B cell (primary cell): ENCODE results near the gene USP48. TPM values are rescaled to one million over a fixed set of nuclear protein-coding genes. Genes with fewer than 3 reads are reported as not detected.

Experiments used
- ATAC-seq: fragments of 200-7000 bp; cut with Tn5 transposase; one replicate; pipeline ENCODE4 v1.10.0; 2021; ENCODE audit warnings: low read depth, mild to moderate bottlenecking, moderate number of reproducible peaks, moderate library complexity
- CTCF ChIA-PET: fragments of 350-600 bp; sonication (Branson Sonifier 250); formaldehyde crosslinking; loops from one replicate; lab custom pipeline; 2021; ENCODE audit warnings: antibody characterized with exemption, inconsistent platforms; lab: Charles Lee
- POLR2A ChIA-PET: fragments of 350-600 bp; sonication (Branson Sonifier 250); formaldehyde crosslinking; loops from one replicate; lab custom pipeline; 2021; ENCODE audit warnings: antibody characterized with exemption; lab: Charles Lee
- DNase-seq: peaks from one replicate; pipeline ENCODE4 v3.0.0; 2013
- H2AFZ ChIP-seq: 2 replicates; pipeline ENCODE4 v1.6.1; 2012; ENCODE audit warnings: mild to moderate bottlenecking, low read depth, low read length; ENCODE audit not compliant: insufficient read depth, poor library complexity, severe bottlenecking
- H3K27ac ChIP-seq, 2 donors: 1 replicate in 1 of 2; 2 replicates in 1 of 2; pipeline ENCODE4 v1.5.1; 2012 to 2013; ENCODE audit warnings: low read length in 2 of 2, mild to moderate bottlenecking in 2 of 2, moderate library complexity in 1 of 2
- H3K27me3 ChIP-seq, 4 experiments: fragments of 200-600 bp in 1 of 4; sonication (generic) in 1 of 4; replicated peaks in 1 of 4; 1 replicate in 2 of 4; 2 replicates in 2 of 4; pipeline versions ENCODE4 v1.6.1 to v1.7.0; 2013 to 2016; ENCODE audit warnings: low read length in 3 of 4, mild to moderate bottlenecking in 2 of 4, mixed read lengths in 1 of 4, moderate library complexity in 1 of 4; ENCODE audit not compliant: insufficient read depth in 4 of 4, control insufficient read depth in 3 of 4; ENCODE audit errors: control extremely low read depth in 1 of 4
- H3K36me3 ChIP-seq, 2 experiments: replicated peaks in 1 of 2; 1 replicate in 1 of 2; 2 replicates in 1 of 2; pipeline versions ENCODE4 v1.6.1 to v1.7.1; 2013; ENCODE audit warnings: low read length in 1 of 2; ENCODE audit not compliant: insufficient read depth in 2 of 2, control insufficient read depth in 1 of 2; ENCODE audit errors: control extremely low read depth in 1 of 2, extremely low read depth in 1 of 2
- H3K4me1 ChIP-seq, 2 donors: fragments of 200-600 bp in 1 of 2; sonication (generic) in 1 of 2; 1 replicate in 1 of 2; 2 replicates in 1 of 2; pipeline versions ENCODE4 v1.5.1 to v1.6.1; 2013 to 2017; ENCODE audit warnings: low read length in 2 of 2; ENCODE audit not compliant: control insufficient read depth in 2 of 2, insufficient read depth in 2 of 2
- H3K4me2 ChIP-seq: replicated peaks from 2 replicates; pipeline ENCODE3; 2012; ENCODE audit warnings: mild to moderate bottlenecking, low read depth, low read length; ENCODE audit not compliant: poor library complexity, severe bottlenecking
- H3K4me3 ChIP-seq, 5 experiments: fragments of 200-600 bp in 1 of 5; sonication (generic) in 1 of 5; 1 replicate in 3 of 5; 2 replicates in 2 of 5; pipeline versions ENCODE4 v1.5.1 to v1.7.0; 2011 to 2016; ENCODE audit warnings: low read length in 4 of 5, mild to moderate bottlenecking in 4 of 5, low read depth in 2 of 5, control low read depth in 1 of 5, moderate library complexity in 1 of 5; ENCODE audit not compliant: insufficient read depth in 1 of 5; ENCODE audit errors: control extremely low read depth in 1 of 5, extremely low read depth in 1 of 5
- H3K79me2 ChIP-seq: fragments of 200-600 bp; sonication (generic); one replicate; pipeline ENCODE4 v1.6.0; 2016; ENCODE audit warnings: low read length; ENCODE audit not compliant: control insufficient read depth, insufficient read depth
- H3K9ac ChIP-seq: fragments of 200-600 bp; sonication (generic); 2 replicates; pipeline ENCODE4 v1.6.1; 2017; ENCODE audit warnings: mild to moderate bottlenecking, low read length, moderate library complexity
- H3K9me3 ChIP-seq, 3 donors: one replicate each; pipeline versions ENCODE4 v1.6.1 to v1.7.1; 2013; ENCODE audit warnings: low read length in 2 of 3; ENCODE audit not compliant: control insufficient read depth in 2 of 3, insufficient read depth in 1 of 3; ENCODE audit errors: control extremely low read depth in 1 of 3
- H4K20me1 ChIP-seq: 2 replicates; pipeline ENCODE4 v1.6.0; 2012; ENCODE audit warnings: mild to moderate bottlenecking, low read length; ENCODE audit not compliant: insufficient read depth, control insufficient read depth, poor library complexity, severe bottlenecking
- H3K27ac Mint-ChIP-seq: one replicate; pipeline ENCODE4 v1.8.0; 2021; ENCODE audit warnings: mixed read lengths
- H3K27me3 Mint-ChIP-seq: one replicate; pipeline ENCODE4 v1.8.0; 2021; ENCODE audit warnings: mixed read lengths
- H3K4me1 Mint-ChIP-seq: one replicate; pipeline ENCODE4 v1.8.0; 2021; ENCODE audit warnings: mixed read lengths
- H3K4me3 Mint-ChIP-seq: one replicate; pipeline ENCODE4 v1.8.0; 2021; ENCODE audit warnings: mixed read lengths
- H3K9me3 Mint-ChIP-seq: one replicate; pipeline ENCODE4 v1.8.0; 2022; ENCODE audit warnings: mixed read lengths; ENCODE audit not compliant: insufficient read depth
- EZH2 ChIP-seq: IDR thresholded peaks from 2 replicates; pipeline ENCODE4 v1.6.1; 2012; ENCODE audit warnings: borderline replicate concordance, low read depth, mild to moderate bottlenecking, moderate library complexity, low read length; ENCODE audit not compliant: insufficient read depth, poor library complexity, severe bottlenecking
- WGBS: methylation state at CpG from one replicate; pipeline ENCODE4 v1.1.5; 2013; ENCODE audit warnings: missing lambda C conversion rate; ENCODE audit not compliant: insufficient coverage; 5-methylcytosine and 5-hydroxymethylcytosine counted together
- intact Hi-C: fragments of 100-400 bp; cut with micrococcal nuclease; formaldehyde crosslinking; loops from one replicate; pipeline ENCODE4 v1.10.0; 2022
- polyA plus RNA-seq: library from polyadenylated mRNA; depleted of rRNA; stranded (reverse); fragments of >200 nt; gene quantifications from 2 replicates; pipeline ENCODE4 v1.2.3, GENCODE V29; 2012
- total RNA-seq, 2 donors: library from RNA; stranded (reverse); fragments of 120-200 nt in 1 of 2; gene quantifications; 1 replicate in 1 of 2; 2 replicates in 1 of 2; pipeline versions ENCODE4 v1.2.3 to v1.2.4, GENCODE V29; 2013 to 2022
- TF ChIP-seq, protein P1 (sequence below): fragments of 200-600 bp; IDR thresholded peaks from one replicate; pipeline ENCODE4 v1.8.0; 2022; ENCODE audit warnings: antibody characterized with exemption, mild to moderate bottlenecking

Gene USP48
- total and polyA plus RNA-seq, 2 donors (not counting 1 experiment from before 2014, with no cell fraction given) = 21.2 to 135 TPM

DNA sequence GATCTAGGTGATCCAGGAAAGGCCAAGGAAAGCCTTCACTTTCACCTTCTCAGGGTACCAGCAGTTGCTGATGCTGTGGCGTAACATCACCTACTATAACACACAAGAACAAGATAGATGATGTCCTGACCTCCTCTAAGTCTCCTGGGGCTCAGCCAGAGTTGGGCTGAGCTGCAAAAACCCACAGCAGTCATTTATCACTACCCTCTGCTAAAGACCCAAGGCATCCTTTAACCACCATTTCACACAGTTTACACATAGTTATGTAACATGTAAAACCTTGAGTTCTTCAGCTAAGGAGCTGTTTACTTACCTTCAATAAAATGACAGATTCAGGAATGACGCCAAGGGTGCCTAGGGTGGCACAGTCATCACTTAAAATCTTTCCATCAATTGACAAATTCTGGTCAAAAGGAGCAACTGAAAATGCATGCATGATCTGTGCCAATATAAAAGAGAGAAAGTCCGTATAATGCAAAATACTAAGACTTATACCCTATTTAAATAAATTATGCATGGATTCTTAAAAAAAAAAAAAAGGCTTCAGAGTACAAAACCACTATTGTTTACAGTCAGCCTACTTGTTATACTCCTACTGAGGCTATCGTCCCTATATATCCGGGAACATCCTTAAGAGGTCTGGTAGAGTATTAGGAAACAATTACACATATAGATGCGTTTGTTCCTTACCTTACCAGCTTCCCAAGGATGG, 93.1 kb downstream of the USP48 start:
- Histone ChIP-seq H3K36me3 (peaks cover 18 to 81% of the 10 kb centered on the region in 2 experiments), H3K4me3 (no peak overlapping the region), H3K9ac (no peak overlapping the region), H3K4me1 (no peaks in the 10 kb centered on the region), H4K20me1 (no peaks in the 10 kb centered on the region), H3K27me3 (no peaks in the 10 kb centered on the region), H2AFZ (no peak overlapping the region), H3K27ac (no peak overlapping the region), H3K79me2 (no peaks in the 10 kb centered on the region), H3K4me2 (no peak overlapping the region), H3K9me3 (peaks cover 0 to 3% (median 0%) of the 10 kb centered on the region in 3 donors)
- TF ChIP-seq, protein P1, sequence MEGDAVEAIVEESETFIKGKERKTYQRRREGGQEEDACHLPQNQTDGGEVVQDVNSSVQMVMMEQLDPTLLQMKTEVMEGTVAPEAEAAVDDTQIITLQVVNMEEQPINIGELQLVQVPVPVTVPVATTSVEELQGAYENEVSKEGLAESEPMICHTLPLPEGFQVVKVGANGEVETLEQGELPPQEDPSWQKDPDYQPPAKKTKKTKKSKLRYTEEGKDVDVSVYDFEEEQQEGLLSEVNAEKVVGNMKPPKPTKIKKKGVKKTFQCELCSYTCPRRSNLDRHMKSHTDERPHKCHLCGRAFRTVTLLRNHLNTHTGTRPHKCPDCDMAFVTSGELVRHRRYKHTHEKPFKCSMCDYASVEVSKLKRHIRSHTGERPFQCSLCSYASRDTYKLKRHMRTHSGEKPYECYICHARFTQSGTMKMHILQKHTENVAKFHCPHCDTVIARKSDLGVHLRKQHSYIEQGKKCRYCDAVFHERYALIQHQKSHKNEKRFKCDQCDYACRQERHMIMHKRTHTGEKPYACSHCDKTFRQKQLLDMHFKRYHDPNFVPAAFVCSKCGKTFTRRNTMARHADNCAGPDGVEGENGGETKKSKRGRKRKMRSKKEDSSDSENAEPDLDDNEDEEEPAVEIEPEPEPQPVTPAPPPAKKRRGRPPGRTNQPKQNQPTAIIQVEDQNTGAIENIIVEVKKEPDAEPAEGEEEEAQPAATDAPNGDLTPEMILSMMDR = no peak
- TF ChIP-seq EZH2 = no peak
- no peaks in the 10 kb centered on the region for H3K4me1 Mint-ChIP-seq
- ChIA-PET POLR2A (no interaction called here), CTCF (no interaction called here)
- H3K9me3 Mint-ChIP-seq = no peaks in the 10 kb centered on the region
- intact Hi-C loops = no loop called here
- no peak overlapping the region for H3K4me3 Mint-ChIP-seq
- no peaks in the 10 kb centered on the region for H3K27me3 Mint-ChIP-seq
- DNase-seq (no peak), ATAC-seq (no peak)
- 100% methylated on average over 2 of the region's 6 CpGs for WGBS
- no peak overlapping the region for H3K27ac Mint-ChIP-seq

DNA sequence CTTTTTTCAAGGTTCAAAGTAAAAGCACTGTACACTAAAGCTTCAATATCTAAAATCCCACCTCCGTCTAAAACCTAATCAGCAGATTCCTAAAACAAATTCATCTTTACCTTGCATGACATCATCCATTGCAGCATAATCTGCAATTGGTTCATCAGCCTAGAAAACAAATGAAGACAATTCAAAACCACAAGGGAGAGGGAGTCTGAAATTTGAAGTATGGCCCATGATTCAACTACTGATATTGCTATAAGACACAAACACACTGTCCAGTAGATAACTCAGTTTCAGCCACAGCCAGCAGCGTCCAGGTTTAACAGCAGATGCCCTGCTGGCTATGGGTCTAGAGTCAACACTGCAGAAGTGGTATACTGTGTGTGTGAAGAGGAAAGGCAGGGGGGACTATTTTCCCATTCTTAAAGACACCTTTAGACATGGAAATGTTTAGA, 95.8 kb downstream of the USP48 start:
- no peak overlapping the region for H3K27ac ChIP-seq
- H3K27me3 Mint-ChIP-seq = no peaks in the 10 kb centered on the region
- no peak overlapping the region for H3K27ac Mint-ChIP-seq
- H3K4me1 ChIP-seq = no peaks in the 10 kb centered on the region
- ATAC-seq (no peak), DNase-seq (no peak)
- H3K4me3 ChIP-seq = no peak overlapping the region
- H3K36me3 ChIP-seq = peaks cover 19 to 76% of the 10 kb centered on the region in 2 experiments
- H3K4me3 Mint-ChIP-seq = no peak overlapping the region
- no peaks in the 10 kb centered on the region for H3K79me2 ChIP-seq
- ChIA-PET CTCF (no interaction called here), POLR2A (no interaction called here)
- no peaks in the 10 kb centered on the region for H3K27me3 ChIP-seq
- H2AFZ ChIP-seq = no peak overlapping the region
- intact Hi-C loops = no loop called here
- no peaks in the 10 kb centered on the region for H3K9me3 Mint-ChIP-seq
- H3K4me1 Mint-ChIP-seq = no peaks in the 10 kb centered on the region
- TF ChIP-seq, protein P1 = no peak
- no peak for TF ChIP-seq EZH2
- H3K9me3 ChIP-seq = peaks cover 0 to 3% (median 0%) of the 10 kb centered on the region in 3 donors
- WGBS = no CpG with 5 or more reads among the region's 2 CpGs
- H4K20me1 ChIP-seq = no peaks in the 10 kb centered on the region
- H3K4me2 ChIP-seq = no peak overlapping the region
- H3K9ac ChIP-seq = no peak overlapping the region
